ENCODE measurements around the gene EFNB1. TPM values are rescaled to one million over a fixed set of nuclear protein-coding genes. Genes with fewer than 3 reads are reported as not detected.

The EFNB1 gene
- total and polyA plus RNA-seq, 2 of the 8 experiments (the other 6 are each of a cell fraction or from before 2014, with no cell fraction given) = 2.3 to 5.4 TPM

GRCh38 chrX:68880846-68881552 is 52.2 kb downstream of the EFNB1 start (continued):
- TF ChIP-seq CREB1 (IDR thresholded peaks at IDR 0.05) (no peak), USF2 (IDR thresholded peaks at IDR 0.05; ENCODE audit: low read length) (no peak), NANOG (IDR thresholded peaks at IDR 0.05; ENCODE audit: insufficient read depth, low read depth, low read length, poor library complexity, severe bottlenecking) (no peak), SP1 (IDR thresholded peaks at IDR 0.05; ENCODE audit: low read depth, low read length) (no peak), ZNF274 (IDR thresholded peaks at IDR 0.05; ENCODE audit: borderline replicate concordance, extremely low read depth, low read length) (no peak), SAP30 (IDR thresholded peaks at IDR 0.05; ENCODE audit: insufficient read depth, insufficient replicate concordance, low read length) (no peak), BCL11A (IDR thresholded peaks at IDR 0.05; ENCODE audit: low read depth in 2 of 2, low read length in 2 of 2) (no peak)
